Measurements from ENCODE around the gene RDH8.
"Not testable (repeated sequence)": the region's sequence is repeated elsewhere in the genome, so short reads cannot be mapped to it uniquely, and the experiment has no call there.

Gene RDH8

DNA sequence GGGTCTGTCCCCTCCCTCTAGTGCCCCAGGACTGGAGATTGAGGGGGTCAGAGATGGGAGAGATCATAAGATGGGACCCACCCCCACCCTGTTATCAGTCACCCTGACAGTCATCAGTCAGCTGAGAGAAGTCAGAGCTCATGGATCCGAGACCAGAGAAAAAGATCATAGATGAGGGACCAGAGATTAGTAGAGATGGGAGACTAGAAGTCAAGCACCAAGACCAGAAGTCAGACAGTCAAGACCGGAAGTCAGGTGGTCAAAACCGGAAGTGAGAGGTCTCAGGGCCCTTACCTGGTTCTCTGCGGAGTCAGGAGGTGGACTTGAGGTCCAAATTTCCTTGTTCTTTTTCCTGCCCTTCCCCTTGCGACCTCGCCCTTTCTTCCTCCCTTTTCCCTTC is 10.0 kb upstream of the RDH8 start:
- DNase-seq = no peak
- intact Hi-C loops (cut with DNase I) = no loop called here

DNA sequence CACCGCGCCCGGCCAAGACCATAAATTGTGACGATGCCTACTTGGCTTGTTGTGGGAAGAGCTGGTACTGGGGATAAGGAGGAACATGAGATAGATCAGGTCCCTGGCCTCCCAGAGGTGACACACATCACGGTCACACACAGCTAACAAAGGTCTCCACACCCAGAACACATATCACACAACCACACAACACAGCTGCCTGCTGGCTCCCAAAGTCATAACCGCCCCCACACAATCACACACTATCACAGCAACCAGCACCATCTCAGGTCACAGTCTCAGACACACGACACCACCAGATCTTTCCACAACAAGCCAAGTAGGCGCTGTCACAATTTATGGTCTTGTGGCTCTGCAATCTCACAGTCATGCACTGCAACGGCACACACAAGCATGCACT is 8.7 kb upstream of the RDH8 start:
- DNase-seq = no peak
- intact Hi-C loops (cut with DNase I) = no loop called here

DNA sequence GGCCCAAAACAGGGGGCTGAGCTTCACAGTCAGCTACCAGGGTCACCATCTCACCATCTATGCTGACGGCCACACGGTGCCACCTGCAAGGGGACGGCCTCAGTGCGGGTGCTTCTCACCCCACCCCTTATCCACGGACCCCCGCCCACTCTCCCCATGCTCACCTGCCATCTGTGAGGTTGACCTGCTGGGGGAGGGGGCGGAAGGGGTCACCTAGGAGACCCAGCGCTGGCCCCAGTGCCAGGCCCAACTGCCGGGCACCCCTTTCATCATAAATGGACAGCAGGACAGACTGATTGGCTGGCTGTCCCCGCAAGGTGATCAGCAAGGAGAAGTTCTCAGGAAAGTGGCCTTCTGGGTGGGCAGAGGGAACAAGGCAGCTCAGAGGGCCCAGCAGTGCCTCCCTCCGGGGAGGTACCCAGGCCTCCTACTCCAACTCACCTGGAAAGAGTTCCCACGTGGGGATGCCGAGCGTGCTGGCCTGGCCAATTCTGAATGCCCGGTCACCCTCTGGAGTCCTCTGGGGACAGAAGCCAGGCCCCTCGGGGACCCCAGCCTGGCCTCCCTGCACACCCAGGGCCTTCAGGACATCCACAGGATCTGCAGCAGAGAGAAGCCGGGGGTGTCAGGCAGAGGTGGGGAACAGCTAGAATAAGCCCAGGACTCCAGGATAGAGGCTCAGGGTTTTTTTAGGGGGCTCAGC is 7.5 kb upstream of the RDH8 start:
- intact Hi-C loops (cut with DNase I) = no loop called here
- DNase-seq = no peak

DNA sequence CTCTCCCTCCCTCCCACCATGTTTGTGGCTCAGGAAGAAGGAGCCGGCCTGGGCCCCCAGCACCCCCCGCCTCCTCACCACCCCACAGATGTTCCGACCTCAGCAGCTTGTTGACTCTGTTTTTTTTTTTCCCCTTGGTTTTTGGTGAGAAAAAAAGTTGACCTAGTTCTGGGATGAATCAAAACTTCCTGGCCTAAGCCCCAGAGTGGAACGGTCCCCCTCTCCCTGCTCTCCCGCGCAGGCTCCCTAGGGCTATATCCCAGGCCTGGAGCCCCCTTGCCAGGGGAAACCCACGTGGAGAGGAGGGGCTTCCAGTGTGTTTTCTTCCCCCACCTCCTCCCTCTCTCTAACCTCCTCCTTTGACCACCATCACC is 7.0 kb upstream of the RDH8 start:
- intact Hi-C loops (cut with DNase I) = no loop called here
- DNase-seq = peak in 2 of 42 donors; percentile 25 to 56

DNA sequence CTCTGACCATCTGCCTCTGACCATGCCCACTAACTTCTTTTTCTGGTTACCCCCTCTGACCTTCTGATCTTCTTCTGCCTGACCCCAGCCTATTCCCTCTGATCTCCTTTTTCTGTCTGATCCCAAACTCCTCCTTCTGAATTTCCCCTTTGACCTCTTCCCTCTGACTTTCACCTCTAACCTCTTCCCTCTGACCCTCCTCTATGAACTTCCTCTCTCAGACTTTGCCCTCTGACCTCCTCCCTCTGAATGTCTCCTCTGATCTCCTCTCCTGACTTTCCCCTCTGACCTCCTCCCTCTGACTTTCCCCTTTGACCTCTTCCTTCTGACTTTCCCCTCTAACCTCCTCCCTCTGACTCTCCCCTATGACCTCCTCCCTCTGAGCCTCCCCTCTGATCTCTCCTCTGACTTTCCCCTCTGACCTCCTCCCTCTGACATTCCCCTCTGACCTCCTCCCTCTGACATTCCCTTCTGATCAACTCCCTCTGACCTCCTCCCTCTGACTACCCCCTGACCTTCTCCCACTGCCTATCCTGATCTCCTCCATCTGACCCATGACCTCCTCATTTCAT is 6.4 kb upstream of the RDH8 start:
- intact Hi-C loops (cut with DNase I) = no loop called here
- DNase-seq = no peak

DNA sequence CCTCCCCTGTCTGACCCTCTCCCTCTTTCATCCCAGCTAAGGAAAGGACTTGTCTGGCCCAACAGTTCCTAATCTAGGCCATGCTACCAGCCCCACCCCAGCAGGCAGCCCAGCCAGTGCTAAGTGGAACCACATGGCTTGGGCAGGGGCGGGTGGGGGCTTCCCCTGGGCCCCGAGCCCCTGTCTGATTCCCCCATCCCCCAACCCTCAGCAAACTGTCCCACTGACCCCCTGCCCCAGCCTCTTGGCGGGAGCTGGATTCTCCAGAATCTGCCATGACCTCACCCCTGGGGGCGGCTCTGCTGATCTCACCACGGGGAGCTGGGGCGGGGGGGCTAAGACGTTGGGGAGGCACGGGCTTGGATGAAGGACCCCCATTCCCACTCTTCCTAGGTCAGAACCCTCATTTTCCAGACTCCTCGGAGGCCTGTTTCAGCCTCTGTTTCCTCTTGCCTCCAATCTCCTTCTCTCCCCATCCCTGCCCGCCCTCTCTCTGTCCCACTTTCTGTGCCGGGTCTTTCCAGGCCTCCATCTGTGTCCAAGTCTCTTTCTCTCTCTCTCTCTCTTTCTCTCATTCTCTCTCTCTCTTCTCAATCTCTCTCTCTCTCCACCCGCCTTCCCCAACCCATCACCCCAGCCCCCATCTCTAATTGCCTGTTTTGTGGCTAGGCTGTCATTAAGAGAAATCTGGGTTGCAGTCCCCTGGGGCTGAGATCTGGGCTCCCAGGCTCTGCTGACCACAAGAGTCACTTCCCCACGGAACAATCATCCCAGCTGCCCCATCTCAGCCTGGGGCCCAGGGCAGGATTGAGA is 5.7 kb upstream of the RDH8 start:
- no peak for DNase-seq
- intact Hi-C loops (cut with DNase I) = no loop called here

DNA sequence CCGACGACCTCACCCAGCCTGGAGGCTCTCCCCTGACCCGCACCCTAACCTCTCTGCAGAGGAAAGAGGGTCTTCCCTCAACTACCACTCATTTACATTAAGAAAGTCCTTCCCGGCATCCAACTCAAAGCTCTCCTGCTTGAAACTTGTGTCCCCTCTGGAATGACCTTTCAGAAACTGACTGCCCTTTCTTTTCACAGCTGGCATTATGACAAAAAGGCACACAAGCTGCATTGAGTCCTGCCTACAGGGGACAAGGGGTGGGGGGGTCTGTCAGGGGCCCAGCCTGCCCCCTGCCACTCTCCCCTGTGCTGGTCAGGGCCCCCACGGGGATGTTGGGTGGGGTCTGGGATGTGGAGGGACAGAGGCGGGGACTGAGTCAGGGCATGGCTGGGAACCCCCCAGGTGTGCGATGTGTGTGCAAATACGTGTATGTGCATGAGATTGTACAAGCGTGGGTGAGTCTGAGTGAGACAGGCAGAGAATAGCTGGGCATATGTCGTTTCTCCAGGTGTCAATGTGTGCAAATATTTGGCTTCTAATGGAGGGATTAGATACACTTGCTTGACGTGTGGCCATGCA is 5.0 kb upstream of the RDH8 start:
- no peak for DNase-seq
- intact Hi-C loops (cut with DNase I) = no loop called here

DNA sequence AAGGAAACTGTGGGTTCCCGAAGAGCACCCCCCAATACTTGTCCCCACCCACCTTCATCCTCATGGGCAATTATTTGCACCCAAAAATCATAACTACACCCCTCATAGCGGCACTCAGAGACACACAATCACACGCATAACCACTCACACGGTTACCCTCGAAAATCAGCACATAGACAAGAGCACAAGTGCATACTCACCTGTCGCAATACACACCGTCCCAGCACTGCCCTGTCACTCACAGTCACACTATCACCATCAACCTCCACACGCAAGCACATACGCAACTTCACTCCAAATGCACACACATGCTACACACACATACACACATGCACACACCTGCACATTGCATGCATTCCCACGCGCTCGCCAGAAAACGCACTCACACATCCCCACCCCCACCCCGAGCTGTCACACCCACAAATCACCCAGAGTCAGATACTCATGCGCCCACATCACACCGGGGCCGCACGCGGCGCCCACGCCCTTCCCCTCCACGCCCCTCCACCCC is 3.5 kb upstream of the RDH8 start:
- intact Hi-C loops (cut with DNase I) = no loop called here
- peak in 13 of 42 donors; percentile 17 to 65 (median 33) for DNase-seq

DNA sequence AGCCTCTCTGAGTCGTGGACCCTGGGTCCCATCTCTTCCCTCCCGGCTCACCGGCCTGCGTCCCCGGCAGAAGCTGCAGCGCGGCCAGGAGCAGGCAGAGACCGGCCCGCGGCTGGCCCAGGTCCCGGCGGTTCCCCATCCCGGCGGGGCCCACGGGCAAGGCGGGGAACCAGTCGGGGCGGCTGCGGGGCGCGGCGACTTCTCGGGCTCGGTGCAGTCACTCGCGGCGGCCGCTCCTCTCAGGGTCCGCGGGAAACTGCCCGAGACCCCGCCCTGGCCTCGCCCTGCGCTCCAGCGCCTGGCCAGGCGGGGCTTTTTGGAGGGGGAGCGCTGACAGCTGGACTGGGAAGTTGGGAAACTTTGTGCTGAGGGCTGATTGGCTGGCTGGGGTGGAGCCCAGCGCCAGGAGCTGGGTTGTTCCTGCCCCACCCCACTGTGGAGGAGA is 3.0 kb upstream of the RDH8 start, which contains the start of gene COL5A3:
TSS of gene COL5A3 (minus strand) at position 258 of the 445 bp plus-strand sequence. CDS start at position 139, 119 bp downstream.
- intact Hi-C loops (cut with DNase I) = no loop called here
- DNase-seq = peak in 2 of 42 donors; percentile 11 to 16

DNA sequence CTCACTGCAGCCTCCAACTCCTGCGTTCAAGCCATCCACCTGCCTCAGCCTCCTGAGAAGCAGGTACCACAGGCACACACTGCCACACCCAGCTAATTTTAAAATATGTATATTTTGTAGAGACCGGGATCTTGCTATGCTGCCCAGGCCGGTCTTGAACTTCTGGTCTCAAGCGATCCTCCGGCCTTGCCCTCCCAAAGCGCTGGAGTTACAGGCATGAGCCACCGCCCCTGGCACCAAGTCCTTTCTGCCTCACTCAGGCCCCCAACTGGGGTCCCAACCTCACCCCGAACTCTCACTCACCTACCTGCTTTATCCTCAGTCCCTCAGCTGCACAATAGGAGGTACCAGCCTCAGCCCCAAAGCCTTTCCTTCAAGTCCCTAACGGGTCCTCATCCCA is 2.3 kb upstream of the RDH8 start:
- intact Hi-C loops (cut with DNase I) = no loop called here
- no peak for DNase-seq

DNA sequence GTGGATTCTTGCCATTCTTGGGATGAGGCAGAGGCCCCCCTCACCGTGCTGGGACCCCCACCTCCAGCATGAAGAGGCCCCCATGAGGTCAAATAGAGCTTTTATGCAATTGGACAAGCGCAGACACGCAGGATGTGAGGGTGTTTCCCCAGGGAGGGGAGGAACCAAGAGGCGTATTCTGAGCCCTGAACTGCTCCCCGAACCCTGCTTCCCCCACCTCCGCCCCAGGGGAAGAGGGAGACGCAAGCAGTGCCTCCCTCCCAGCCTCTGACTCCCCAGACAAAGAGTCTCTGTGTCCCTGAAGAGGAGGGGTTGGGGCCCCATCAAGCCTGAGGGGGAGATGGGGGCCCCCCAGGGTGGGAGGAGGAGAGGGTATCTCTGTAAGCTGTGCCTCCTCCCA is 1.3 kb upstream of the RDH8 start:
- no peak for DNase-seq
- intact Hi-C loops (cut with DNase I) = no loop called here

DNA sequence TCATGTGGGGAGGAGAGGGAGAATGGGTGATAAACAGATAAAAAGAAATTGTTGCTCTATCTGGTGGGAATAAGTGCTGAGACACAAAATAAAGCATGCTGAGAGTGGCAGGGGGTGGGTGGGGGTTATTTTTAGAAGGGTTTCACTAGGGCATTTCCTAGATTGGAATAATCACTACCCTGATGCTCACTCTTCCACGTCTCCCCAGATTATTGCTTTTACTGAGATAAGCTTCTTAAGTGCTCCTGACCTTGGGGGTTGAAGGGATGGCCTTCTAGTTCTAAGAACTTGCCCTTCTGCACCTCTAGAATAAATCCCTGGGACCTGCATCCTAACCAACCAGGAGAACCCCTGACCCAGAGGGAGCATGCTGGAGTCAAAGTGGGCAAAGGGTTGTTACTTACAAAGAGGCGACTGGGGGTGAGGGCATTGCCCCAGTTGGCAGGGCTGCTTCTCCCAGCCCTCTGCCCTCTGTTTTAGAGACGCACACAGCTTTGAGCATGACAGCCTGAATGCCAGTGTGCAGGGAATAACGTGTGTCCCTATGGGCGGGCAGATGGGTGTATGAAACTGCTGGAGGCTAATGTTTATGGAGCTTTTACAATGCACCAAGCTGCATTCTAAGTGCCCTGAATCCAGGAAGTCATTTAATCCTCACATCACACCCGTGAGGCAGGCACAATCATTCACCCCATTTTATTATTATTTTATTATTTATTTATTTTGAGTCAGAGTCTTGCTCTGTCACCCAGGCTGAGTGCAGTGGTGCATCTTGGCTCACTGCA is 743 bp downstream of the RDH8 start:
- intact Hi-C loops (cut with DNase I) = no loop called here
- DNase-seq = no peak

DNA sequence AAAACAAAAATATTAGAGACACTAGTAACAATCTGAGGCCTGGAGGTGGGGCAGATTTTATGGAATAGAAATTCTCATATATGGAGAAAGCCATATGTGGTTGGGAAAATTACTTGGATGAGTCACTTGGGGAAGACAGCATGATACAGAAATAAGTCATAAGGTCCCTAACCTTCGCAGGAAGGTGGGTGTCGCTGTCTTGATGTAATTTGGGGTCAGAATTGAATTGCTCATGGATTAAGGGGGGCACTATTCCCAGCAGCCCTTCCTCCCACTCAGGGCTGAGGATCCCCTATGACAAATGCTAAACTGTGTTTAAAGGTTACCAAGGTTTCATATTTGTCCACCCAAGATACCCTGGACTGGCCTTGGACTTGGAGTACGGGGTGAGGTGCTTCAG is 5.0 kb downstream of the RDH8 start:
- intact Hi-C loops (cut with DNase I) = no loop called here
- DNase-seq = peak in 1 of 42 donors; percentile 3

DNA sequence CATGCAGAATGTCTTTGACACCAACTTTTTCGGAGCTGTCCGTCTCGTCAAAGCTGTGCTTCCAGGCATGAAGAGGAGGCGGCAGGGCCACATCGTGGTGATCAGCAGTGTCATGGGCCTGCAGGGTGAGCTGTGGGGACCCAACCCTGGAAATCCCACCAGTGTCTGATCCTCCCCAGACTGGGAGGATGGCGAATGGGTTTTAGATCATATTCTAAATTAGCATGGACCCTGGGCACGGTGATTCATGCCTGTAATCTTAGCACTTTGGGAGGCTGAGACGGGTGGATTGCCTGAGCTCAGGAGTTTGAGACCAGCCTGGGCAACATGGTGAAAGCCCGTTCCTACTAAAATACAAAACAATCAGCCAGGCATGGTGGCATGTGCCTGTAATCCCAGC is 5.5 kb downstream of the RDH8 start:
- intact Hi-C loops (cut with DNase I) = no loop called here
- DNase-seq = no peak

DNA sequence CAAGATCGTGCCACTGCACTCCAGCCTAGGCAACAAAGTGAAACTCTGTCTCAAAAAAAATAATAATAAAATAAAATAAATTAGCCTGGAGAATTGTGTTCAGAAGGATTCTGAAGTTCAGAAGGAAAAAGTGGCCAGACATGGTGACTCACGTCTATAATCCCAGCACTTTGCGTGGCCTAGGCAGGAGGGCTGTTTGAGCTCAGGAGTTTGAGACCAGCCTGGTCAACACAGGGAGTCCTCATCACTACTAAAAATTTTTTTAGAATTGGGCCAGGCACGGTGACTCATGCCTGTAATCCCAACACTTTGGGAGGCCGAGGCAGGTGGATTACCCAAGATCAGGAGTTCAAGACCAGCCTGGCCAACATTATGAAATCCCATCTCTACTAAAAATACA is 6.0 kb downstream of the RDH8 start:
- intact Hi-C loops (cut with DNase I) = no loop called here
- DNase-seq = no peak

DNA sequence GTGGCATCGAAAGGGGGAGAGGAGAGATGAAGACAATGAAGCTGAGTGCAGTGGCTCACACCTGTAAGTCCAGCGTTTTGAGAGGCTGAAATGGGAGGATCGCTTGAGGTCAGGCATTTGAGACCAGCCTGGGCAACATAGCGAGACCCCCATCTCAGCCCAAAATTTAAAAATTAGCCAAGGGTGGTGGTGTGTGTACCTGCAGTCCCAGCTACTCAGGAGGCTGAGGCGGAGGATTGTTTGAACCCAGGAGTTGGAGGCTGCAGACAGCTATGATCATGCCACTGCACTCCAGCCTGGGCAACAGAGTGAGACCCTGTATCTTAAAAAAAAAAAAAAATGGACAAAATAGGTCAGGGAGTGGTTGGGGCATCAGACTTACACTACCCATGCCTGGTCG is 7.6 kb downstream of the RDH8 start:
- no peak for DNase-seq
- intact Hi-C loops (cut with DNase I) = no loop called here

DNA sequence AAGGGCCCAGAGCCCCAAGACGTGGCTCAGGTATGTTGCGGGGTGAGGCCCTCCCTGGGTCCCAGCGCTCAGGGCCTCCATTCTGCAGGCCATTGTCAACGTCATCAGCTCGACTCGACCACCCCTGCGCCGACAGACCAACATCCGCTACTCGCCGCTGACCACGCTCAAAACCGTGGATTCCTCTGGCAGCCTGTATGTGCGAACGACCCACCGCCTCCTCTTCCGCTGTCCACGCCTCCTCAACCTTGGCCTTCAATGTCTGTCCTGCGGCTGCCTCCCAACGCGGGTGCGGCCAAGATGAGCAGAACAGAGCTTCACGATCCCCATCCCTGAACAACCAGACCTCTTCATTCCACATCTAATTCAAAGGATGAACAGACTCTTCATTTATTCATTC is 8.2 kb downstream of the RDH8 start:
- intact Hi-C loops (cut with DNase I) = no loop called here
- DNase-seq = no peak

DNA sequence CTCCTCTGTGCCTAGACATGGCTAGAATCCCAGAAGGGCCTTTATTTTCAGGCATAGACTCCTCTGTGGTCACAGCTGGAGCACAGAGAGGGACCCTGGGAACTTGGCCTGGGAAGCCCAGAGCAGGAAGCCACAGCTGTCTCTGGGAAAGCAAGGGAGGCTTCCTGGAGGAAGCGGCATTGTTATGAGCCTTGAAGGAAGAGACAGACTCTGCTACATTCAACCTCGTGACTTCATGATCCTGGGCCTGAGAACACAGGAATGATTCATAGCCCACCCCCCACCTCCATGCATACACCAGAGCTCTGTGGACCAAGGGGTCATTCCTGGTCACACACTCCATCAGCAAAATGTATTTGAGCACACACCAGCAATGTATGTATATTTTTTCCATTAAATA is 8.6 kb downstream of the RDH8 start:
- intact Hi-C loops (cut with DNase I) = no loop called here

DNA sequence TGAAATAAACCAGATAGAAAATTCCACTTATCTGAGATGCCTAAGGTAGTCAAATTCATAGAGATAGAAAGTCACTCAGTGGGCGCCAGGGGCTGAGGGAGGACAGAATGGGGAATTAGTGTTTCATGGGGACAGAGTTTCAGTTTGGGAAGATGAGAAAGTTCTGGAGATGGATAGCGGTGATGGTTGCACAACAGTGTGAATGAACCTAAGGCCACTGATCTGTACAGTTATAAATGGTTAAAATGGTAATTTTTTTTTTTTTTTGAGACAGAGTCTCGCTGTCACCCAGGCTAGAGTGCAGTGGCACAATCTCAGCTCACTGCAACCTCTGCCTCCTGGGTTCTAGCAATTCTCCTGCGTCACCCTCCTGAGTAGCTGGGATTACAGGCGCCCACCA is 9.8 kb downstream of the RDH8 start:
- intact Hi-C loops (cut with DNase I); DNase-seq: not testable (repeated sequence)

More for the DNA sequence above, 8.6 kb downstream of the RDH8 start:
- peak in 1 of 42 donors; percentile 8 for DNase-seq

Measured in head of caudate nucleus (tissue), 42 donors.